Thyroid gland (tissue), 4 donors: ENCODE measurements around the gene DEK.

Source experiments
- CTCF ChIP-seq, 6 experiments: fragments of 200-600 bp in 3 of 6; fragments of 450-650 bp in 3 of 6; sonication (generic) in 3 of 6; IDR thresholded peaks; one replicate each; pipeline ENCODE4 v1.5.1; 2016 to 2019; ENCODE audit warnings: antibody characterized with exemption in 6 of 6, mild to moderate bottlenecking in 2 of 6, inconsistent platforms in 1 of 6, moderate library complexity in 1 of 6
- POLR2A ChIP-seq, 2 donors: fragments of 450-650 bp; IDR thresholded peaks; one replicate each; pipeline ENCODE4 v1.6.1; 2017; ENCODE audit warnings: antibody characterized with exemption in 2 of 2, mild to moderate bottlenecking in 2 of 2, moderate library complexity in 1 of 2

GRCh38 chr6:18204691-18205090, 59.6 kb downstream of the DEK start:
- TF ChIP-seq CTCF (IDR thresholded peaks at IDR 0.05) (no peak), POLR2A (IDR thresholded peaks at IDR 0.05) (no peak)
